Measurements from ENCODE around the gene LTBP1.

GRCh38 chr2:33001823-33002222 lies 55.1 kb downstream of the LTBP1 start:
- TF ChIP-seq POLR2A (IDR thresholded peaks at IDR 0.05), result no peak
- no peak for TF ChIP-seq CTCF (IDR thresholded peaks at IDR 0.05)
